ENCODE data around the gene RNH1.

DNA sequence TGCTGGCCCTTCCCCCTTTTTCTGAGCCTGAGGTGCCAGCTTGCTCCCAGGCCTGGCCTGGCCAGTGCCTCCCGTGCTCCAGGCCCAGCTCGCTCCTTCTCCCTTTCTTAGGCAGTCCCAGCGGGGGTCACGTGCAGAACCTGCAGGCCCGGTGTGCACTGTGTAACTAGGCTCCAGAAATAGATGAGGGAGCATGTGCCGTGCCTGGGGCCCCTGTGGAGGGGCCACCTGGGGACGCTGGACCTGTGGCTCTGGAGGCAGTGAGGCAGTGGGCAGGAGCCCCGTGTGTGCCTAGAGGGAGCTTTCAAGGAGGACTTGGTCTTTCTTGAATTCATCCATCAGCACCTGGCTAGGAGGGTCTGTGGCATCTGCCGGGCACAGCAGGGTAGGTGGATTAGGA is 45.4 kb downstream of the RNH1 start:
- no peak for TF ChIP-seq CTCF (IDR thresholded peaks at IDR 0.05; ENCODE audit: borderline replicate concordance, extremely low read depth, low read length, poor library complexity, severe bottlenecking)
- no peak for TF ChIP-seq EZH2 (IDR thresholded peaks at IDR 0.05; ENCODE audit: borderline replicate concordance, low read depth, low read length, severe bottlenecking)

Measured in DND-41 (cell line).